Stomach (tissue), 9 donors: ENCODE measurements around the gene SH2D7. TPM values are rescaled to one million over a fixed set of nuclear protein-coding genes. Genes with fewer than 3 reads are reported as not detected.

Experiments used
- DNase-seq, 2 donors: peaks; one replicate each; pipeline versions ENCODE4 v3.0.0 to v3.0.0-alpha.2; 2013 to 2019
- H3K27ac ChIP-seq, 5 donors: fragments of 200-600 bp in 4 of 5; sonication (generic) in 4 of 5; one replicate each; pipeline ENCODE4 v1.5.1; 2013 to 2019; ENCODE audit warnings: mild to moderate bottlenecking in 1 of 5, moderate library complexity in 1 of 5
- H3K27me3 ChIP-seq, 3 donors: fragments of 200-600 bp; sonication (generic); one replicate each; pipeline ENCODE4 v1.5.1; 2017 to 2019; ENCODE audit warnings: mixed run types in 1 of 3
- H3K36me3 ChIP-seq, 4 donors: fragments of 200-600 bp; sonication (generic); 1 replicate in 3 of 4; 2 replicates in 1 of 4; pipeline ENCODE4 v1.5.1; 2016 to 2019
- H3K4me1 ChIP-seq, 4 donors: fragments of 200-600 bp; sonication (generic); one replicate each; pipeline ENCODE4 v1.5.1; 2016 to 2019
- H3K4me3 ChIP-seq, 4 donors: fragments of 200-600 bp; sonication (generic) in 3 of 4; one replicate each; pipeline ENCODE4 v1.5.1; 2016 to 2019; ENCODE audit warnings: mild to moderate bottlenecking in 1 of 4
- H3K9me3 ChIP-seq, 4 donors: fragments of 200-600 bp; sonication (generic); one replicate each; pipeline ENCODE4 v1.5.1; 2016 to 2019
- CTCF ChIP-seq, 7 experiments: fragments of 450-650 bp in 4 of 7; fragments of 200-600 bp in 3 of 7; sonication (generic) in 3 of 7; IDR thresholded peaks; one replicate each; pipeline ENCODE4 v1.5.1; 2016 to 2019; ENCODE audit warnings: antibody characterized with exemption in 7 of 7, control low read depth in 2 of 7, mild to moderate bottlenecking in 1 of 7
- EP300 ChIP-seq: sonication (generic); formaldehyde crosslinking; IDR thresholded peaks from one replicate; pipeline ENCODE4 v1.6.1; 2017; ENCODE audit warnings: antibody characterized with exemption
- POLR2A ChIP-seq, 4 donors: fragments of 450-650 bp; IDR thresholded peaks; one replicate each; pipeline ENCODE4 v1.6.1; 2016; ENCODE audit warnings: antibody characterized with exemption in 4 of 4, control low read depth in 2 of 4, mild to moderate bottlenecking in 1 of 4, moderate library complexity in 1 of 4
- POLR2AphosphoS5 ChIP-seq, 3 donors: sonication (generic); formaldehyde crosslinking; IDR thresholded peaks; one replicate each; pipeline ENCODE4 v1.6.1; 2016; ENCODE audit warnings: antibody characterized with exemption in 3 of 3
- WGBS, 5 donors: extraction: QIAGEN DNeasy Blood & Tissue Kit in 3 of 5; methylation state at CpG; one replicate each; pipeline versions ENCODE4 v1.1.5 to v1.1.7; 2013 to 2018; 5-methylcytosine and 5-hydroxymethylcytosine counted together
- intact Hi-C: fragments of 100-400 bp; cut with DNase I; formaldehyde crosslinking; loops from one replicate; pipeline ENCODE4 v1.15.1; 2023; ENCODE audit warnings: low total_unique reads
- polyA plus RNA-seq, 3 donors: library from polyadenylated mRNA; stranded (reverse); fragments of 200-250 nt; gene quantifications; one replicate each; pipeline ENCODE4 v1.2.3, GENCODE V29; 2013
- total RNA-seq, 5 donors: library from RNA; depleted of rRNA; stranded (reverse); fragments of >200 nt; gene quantifications; one replicate each; pipeline versions ENCODE4 v1.1.0 to v1.2.3, GENCODE V29; 2014 to 2016
- donor health status: healthy with polysubstance abuse.
- donor health status: Bipolar disorder and iron deficiency.
- donor health status: healthy.

The SH2D7 gene
- total and polyA plus RNA-seq, 8 donors: 0.29 to 0.45 TPM; not detected in 6

DNA sequence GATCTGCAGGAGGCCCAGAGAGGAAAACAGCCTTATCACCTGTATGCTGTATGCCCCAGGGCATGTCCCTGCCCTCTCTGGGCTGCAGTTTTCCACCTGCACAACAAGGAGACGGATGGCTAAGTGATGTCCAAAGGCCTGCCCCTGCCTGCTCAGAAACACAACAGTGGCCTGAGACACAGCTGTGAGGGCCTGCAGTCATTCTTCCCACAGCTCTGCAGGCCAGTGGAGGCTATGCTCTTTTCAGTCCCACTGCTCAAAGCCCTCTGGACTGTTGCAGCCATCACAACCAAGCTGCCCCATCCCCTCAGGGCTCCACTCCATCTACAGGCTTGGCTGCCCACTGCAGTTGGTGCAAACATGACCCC lies 9.6 kb upstream of the SH2D7 start:
- intact Hi-C loops: no loop called here
- Histone ChIP-seq H3K9me3 (no peaks in the 10 kb centered on the region), H3K36me3 (no peaks in the 10 kb centered on the region), H3K4me3 (no peak overlapping the region), H3K27me3 (no peaks in the 10 kb centered on the region), H3K4me1 (peaks cover 7 to 58% (median 31%) of the 10 kb centered on the region in 4 donors), H3K27ac (peak overlapping the region in 2 of 5 donors; percentile 44 to 55)
- no peak for TF ChIP-seq POLR2A (IDR thresholded peaks at IDR 0.05)
- TF ChIP-seq POLR2AphosphoS5 (IDR thresholded peaks at IDR 0.05): no peak
- 86 to 100% (median 90%) methylated on average over 1 of the region's 1 CpG; no CpG with 5 or more reads in 1 of the 5 donors for WGBS, 5 donors
- DNase-seq: no peak

- DNase-seq: no peak
- H3K27ac ChIP-seq: peak overlapping the region in 2 of 5 donors; percentile 44 to 55
- 87 to 98% (median 91%) methylated on average over 4 of the region's 4 CpGs for WGBS, 5 donors
Measured at GRCh38 chr15:78083186-78083585, 9.2 kb upstream of the SH2D7 start.

GRCh38 chr15:78083687-78084448 lies 8.5 kb upstream of the SH2D7 start:
- TF ChIP-seq POLR2AphosphoS5 (IDR thresholded peaks at IDR 0.05) (no peak), POLR2A (IDR thresholded peaks at IDR 0.05) (no peak), EP300 (no peak), CTCF (IDR thresholded peaks at IDR 0.05) (no peak)
- Histone ChIP-seq H3K27ac (peak overlapping the region in 2 of 5 donors; percentile 44 to 55), H3K36me3 (no peaks in the 10 kb centered on the region), H3K4me3 (no peak overlapping the region), H3K4me1 (peaks cover 7 to 58% (median 33%) of the 10 kb centered on the region in 4 donors), H3K27me3 (no peaks in the 10 kb centered on the region), H3K9me3 (no peaks in the 10 kb centered on the region)
- DNase-seq: no peak
- intact Hi-C loops: no loop called here
- WGBS, 5 donors: 80 to 89% (median 85%) methylated on average over 6 of the region's 6 CpGs

More at GRCh38 chr15:78083186-78083585, 9.2 kb upstream of the SH2D7 start:
- no peaks in the 10 kb centered on the region for H3K9me3 ChIP-seq
- no peak overlapping the region for H3K4me3 ChIP-seq
- no peaks in the 10 kb centered on the region for H3K36me3 ChIP-seq
- intact Hi-C loops: no loop called here
- no peaks in the 10 kb centered on the region for H3K27me3 ChIP-seq
- TF ChIP-seq POLR2AphosphoS5 (IDR thresholded peaks at IDR 0.05): no peak
- TF ChIP-seq CTCF (IDR thresholded peaks at IDR 0.05): no peak
- no peak for TF ChIP-seq POLR2A (IDR thresholded peaks at IDR 0.05)
- no peak for TF ChIP-seq EP300
- H3K4me1 ChIP-seq: peaks cover 7 to 58% (median 31%) of the 10 kb centered on the region in 4 donors

DNA sequence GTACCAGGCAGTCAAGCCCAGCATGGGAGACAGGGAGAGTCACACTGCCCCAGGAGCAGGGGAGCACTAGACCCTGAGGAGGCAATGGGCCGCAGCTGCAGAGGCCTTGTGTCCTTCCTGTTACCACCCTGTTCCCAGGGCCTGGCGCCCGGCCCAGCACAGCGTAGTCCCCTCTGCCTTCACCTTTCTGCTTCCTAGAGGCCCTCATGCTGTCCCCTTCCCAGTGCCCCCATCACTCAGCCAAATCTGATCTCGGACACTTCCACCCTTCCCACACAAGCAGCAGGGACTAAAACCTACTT lies 8.0 kb upstream of the SH2D7 start:
- TF ChIP-seq POLR2A (IDR thresholded peaks at IDR 0.05): no peak
- TF ChIP-seq CTCF (IDR thresholded peaks at IDR 0.05): no peak
- no peak for TF ChIP-seq EP300
- no peak for TF ChIP-seq POLR2AphosphoS5 (IDR thresholded peaks at IDR 0.05)
- Histone ChIP-seq H3K36me3 (no peaks in the 10 kb centered on the region), H3K4me1 (peaks cover 7 to 57% (median 35%) of the 10 kb centered on the region in 4 donors), H3K9me3 (no peaks in the 10 kb centered on the region), H3K27me3 (no peaks in the 10 kb centered on the region), H3K27ac (peak overlapping the region in 2 of 5 donors; percentile 44 to 55), H3K4me3 (no peak overlapping the region)
- no peak for DNase-seq
- WGBS, 5 donors: 61 to 80% (median 70%) methylated on average over 4 to 5 of the region's 5 CpGs
- intact Hi-C loops: no loop called here

DNA sequence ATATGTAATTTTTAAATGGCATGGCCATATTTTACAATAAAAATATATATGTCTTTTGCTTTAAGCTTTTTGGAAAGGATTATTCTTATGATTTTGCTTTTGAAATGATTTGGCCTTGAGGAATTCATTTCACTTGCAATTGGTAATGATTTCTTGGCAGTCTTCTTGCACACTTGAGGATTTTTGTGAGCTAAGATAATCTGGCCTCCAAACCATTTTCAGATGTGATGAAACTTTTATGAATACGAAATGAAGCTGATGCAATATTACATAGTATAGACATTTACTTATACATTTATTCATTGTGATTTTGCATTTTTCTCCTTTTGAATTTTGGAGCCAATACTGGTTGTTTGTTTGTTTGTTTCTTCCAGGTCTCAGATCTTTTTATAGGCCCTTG lies 6.4 kb upstream of the SH2D7 start:
- intact Hi-C loops: no loop called here
- no peaks in the 10 kb centered on the region for H3K36me3 ChIP-seq
- H3K27ac ChIP-seq: no peak overlapping the region
- TF ChIP-seq POLR2AphosphoS5 (IDR thresholded peaks at IDR 0.05) (no peak), CTCF (IDR thresholded peaks at IDR 0.05) (no peak), POLR2A (IDR thresholded peaks at IDR 0.05) (no peak), EP300 (no peak)
- 66 to 95% (median 88%) methylated on average over 1 of the region's 1 CpG for WGBS, 5 donors
- peak in 1 of 2 donors; percentile 58 for DNase-seq
- H3K9me3 ChIP-seq: no peaks in the 10 kb centered on the region
- peaks cover 7 to 52% (median 35%) of the 10 kb centered on the region in 4 donors for H3K4me1 ChIP-seq
- no peaks in the 10 kb centered on the region for H3K27me3 ChIP-seq
- H3K4me3 ChIP-seq: no peak overlapping the region
